SK-N-MC (cell line): ENCODE results near the gene VPS41.

Source experiments
- DNase-seq: peaks from one replicate; pipeline ENCODE4 v3.0.0-alpha.2; 2011; ENCODE audit warnings: low read depth, low spot score
- H3K27ac ChIP-seq: fragments of 200-600 bp; sonication (generic); 2 replicates; pipeline ENCODE4 v1.5.1; 2016; ENCODE audit warnings: mixed run types
- H3K36me3 ChIP-seq: fragments of 200-600 bp; sonication (generic); 2 replicates; pipeline ENCODE4 v1.6.1; 2017; ENCODE audit warnings: antibody characterized with exemption, low read length, mixed read lengths; ENCODE audit not compliant: insufficient read depth
- H3K4me3 ChIP-seq: fragments of 200-600 bp; sonication (generic); 2 replicates; pipeline ENCODE4 v1.5.1; 2016
- H3K9ac ChIP-seq: fragments of 200-600 bp; sonication (generic); 2 replicates; pipeline ENCODE4 v1.8.0; 2017; ENCODE audit warnings: mixed run types, mixed read lengths; ENCODE audit not compliant: insufficient read length
- H3K9me3 ChIP-seq: fragments of 200-600 bp; sonication (generic); 2 replicates; pipeline ENCODE4 v1.6.1; 2017; ENCODE audit warnings: low read depth, mild to moderate bottlenecking, antibody characterized with exemption, low read length, moderate library complexity, mixed read lengths
- EZH2 ChIP-seq: fragments of 200-600 bp; sonication (generic); IDR thresholded peaks from one replicate; pipeline ENCODE4 v1.6.1; 2017; ENCODE audit warnings: antibody characterized with exemption
- FOXP2 ChIP-seq: optimal IDR thresholded peaks from 2 replicates; pipeline ENCODE3; 2011; ENCODE audit warnings: mild to moderate bottlenecking, moderate library complexity; ENCODE audit not compliant: insufficient read depth; ENCODE audit errors: extremely low read length, control extremely low read depth
- POLR2AphosphoS5 ChIP-seq: IDR thresholded peaks from 2 replicates; pipeline ENCODE4 v1.6.1; 2012; ENCODE audit warnings: mild to moderate bottlenecking, low read depth, low read length, borderline replicate concordance

Gene VPS41

GRCh38 chr7:38822549-38822948, 86.4 kb downstream of the VPS41 start:
- peak; percentile 26 for DNase-seq

GRCh38 chr7:38820571-38820970, 88.4 kb downstream of the VPS41 start:
- H3K36me3 ChIP-seq: no peaks in the 10 kb centered on the region
- no peak overlapping the region for H3K9ac ChIP-seq
- TF ChIP-seq EZH2: no peak
- TF ChIP-seq FOXP2: no peak
- TF ChIP-seq POLR2AphosphoS5: no peak
- DNase-seq: no peak
- H3K4me3 ChIP-seq: no peak overlapping the region
- no peak overlapping the region for H3K27ac ChIP-seq
- no peaks in the 10 kb centered on the region for H3K9me3 ChIP-seq

More at GRCh38 chr7:38822549-38822948, 86.4 kb downstream of the VPS41 start:
- Histone ChIP-seq H3K27ac (peak overlapping the region; percentile 60; the same call in 1 of the 2 replicates), H3K36me3 (no peaks in the 10 kb centered on the region), H3K9ac (no peak overlapping the region), H3K4me3 (no peak overlapping the region), H3K9me3 (no peaks in the 10 kb centered on the region)
- no peak for TF ChIP-seq EZH2
- no peak for TF ChIP-seq FOXP2
- TF ChIP-seq POLR2AphosphoS5: no peak

- Histone ChIP-seq H3K9ac (no peak overlapping the region), H3K9me3 (no peaks in the 10 kb centered on the region), H3K4me3 (no peak overlapping the region), H3K27ac (no peak overlapping the region), H3K36me3 (no peaks in the 10 kb centered on the region)
- no peak for DNase-seq
- TF ChIP-seq EZH2 (no peak), POLR2AphosphoS5 (no peak), FOXP2 (no peak)
Measured at GRCh38 chr7:38819463-38819862, 89.5 kb downstream of the VPS41 start.

GRCh38 chr7:38817526-38817925, 91.5 kb downstream of the VPS41 start:
- no peak for TF ChIP-seq POLR2AphosphoS5
- TF ChIP-seq EZH2: no peak
- no peak for TF ChIP-seq FOXP2
- Histone ChIP-seq H3K27ac (no peak overlapping the region), H3K9ac (no peak overlapping the region)

GRCh38 chr7:38813768-38814167, 95.2 kb downstream of the VPS41 start:
- H3K27ac ChIP-seq: no peak overlapping the region
- H3K9ac ChIP-seq: no peak overlapping the region
- DNase-seq: no peak
- no peaks in the 10 kb centered on the region for H3K9me3 ChIP-seq
- no peak overlapping the region for H3K4me3 ChIP-seq
- TF ChIP-seq EZH2 (no peak), POLR2AphosphoS5 (no peak), FOXP2 (no peak)
- no peaks in the 10 kb centered on the region for H3K36me3 ChIP-seq

More at GRCh38 chr7:38817526-38817925, 91.5 kb downstream of the VPS41 start:
- no peaks in the 10 kb centered on the region for H3K9me3 ChIP-seq
- no peaks in the 10 kb centered on the region for H3K36me3 ChIP-seq
- H3K4me3 ChIP-seq: no peak overlapping the region
- DNase-seq: no peak

- H3K4me3 ChIP-seq: no peak overlapping the region
- no peak overlapping the region for H3K27ac ChIP-seq
- no peak for DNase-seq
- TF ChIP-seq EZH2: no peak
- H3K36me3 ChIP-seq: no peaks in the 10 kb centered on the region
- H3K9me3 ChIP-seq: no peaks in the 10 kb centered on the region
- no peak overlapping the region for H3K9ac ChIP-seq
Measured at GRCh38 chr7:38806912-38807311, 102.1 kb downstream of the VPS41 start.

GRCh38 chr7:38801786-38802185, 107.2 kb downstream of the VPS41 start:
- no peaks in the 10 kb centered on the region for H3K9me3 ChIP-seq
- TF ChIP-seq EZH2 (no peak), FOXP2 (no peak), POLR2AphosphoS5 (no peak)
- no peak overlapping the region for H3K9ac ChIP-seq
- H3K27ac ChIP-seq: no peak overlapping the region
- no peak for DNase-seq
- H3K4me3 ChIP-seq: no peak overlapping the region
- H3K36me3 ChIP-seq: no peaks in the 10 kb centered on the region

GRCh38 chr7:38798552-38799267, 110.3 kb downstream of the VPS41 start:
- TF ChIP-seq FOXP2: no peak
- TF ChIP-seq EZH2: no peak
- TF ChIP-seq POLR2AphosphoS5: no peak
- Histone ChIP-seq H3K27ac (no peak overlapping the region), H3K36me3 (no peaks in the 10 kb centered on the region), H3K9ac (no peak overlapping the region), H3K9me3 (no peaks in the 10 kb centered on the region), H3K4me3 (no peak overlapping the region)
- DNase-seq: no peak
